SJCRH30 (cell line): ENCODE measurements around the gene PATJ. TPM values are rescaled to one million over a fixed set of nuclear protein-coding genes. Genes with fewer than 3 reads are reported as not detected.
A peak's percentile ranks its signal among the peaks of the same experiment; 100 is the strongest.

ENCODE experiments used
- DNase-seq, 2 experiments: peaks; one replicate each; pipeline ENCODE4 v3.0.0-alpha.2; 2015 to 2020
- H3K27ac ChIP-seq: fragments of 250-450 bp; sonication (Bioruptor Pico); 2 replicates; pipeline ENCODE4 v1.5.1; 2020; ENCODE audit warnings: mild to moderate bottlenecking, moderate library complexity
- H3K27me3 ChIP-seq: fragments of 250-450 bp; sonication (Bioruptor Pico); 2 replicates; pipeline ENCODE4 v1.5.1; 2020; ENCODE audit warnings: mild to moderate bottlenecking, moderate library complexity
- H3K36me3 ChIP-seq: fragments of 250-450 bp; sonication (Bioruptor Pico); 2 replicates; pipeline ENCODE4 v1.5.1; 2020; ENCODE audit warnings: mild to moderate bottlenecking, moderate library complexity
- H3K4me1 ChIP-seq: fragments of 250-450 bp; sonication (Bioruptor Pico); 2 replicates; pipeline ENCODE4 v1.5.1; 2020; ENCODE audit warnings: mild to moderate bottlenecking, moderate library complexity
- H3K4me3 ChIP-seq: fragments of 250-450 bp; sonication (Bioruptor Pico); 2 replicates; pipeline ENCODE4 v1.5.1; 2020; ENCODE audit warnings: mild to moderate bottlenecking, moderate library complexity
- H3K9me3 ChIP-seq: fragments of 250-450 bp; sonication (Bioruptor Pico); replicated peaks from 2 replicates; pipeline ENCODE4 v1.5.1; 2020; ENCODE audit warnings: mild to moderate bottlenecking, moderate library complexity
- total RNA-seq: library from RNA; depleted of rRNA; stranded (reverse); fragments of >200 nt; shearing (Covaris generic); gene quantifications from 2 replicates; pipeline ENCODE4 v1.2.3, GENCODE V29; 2014

Gene PATJ
- total RNA-seq, 1 experiment from 2014 or later: 4.0 TPM

DNA sequence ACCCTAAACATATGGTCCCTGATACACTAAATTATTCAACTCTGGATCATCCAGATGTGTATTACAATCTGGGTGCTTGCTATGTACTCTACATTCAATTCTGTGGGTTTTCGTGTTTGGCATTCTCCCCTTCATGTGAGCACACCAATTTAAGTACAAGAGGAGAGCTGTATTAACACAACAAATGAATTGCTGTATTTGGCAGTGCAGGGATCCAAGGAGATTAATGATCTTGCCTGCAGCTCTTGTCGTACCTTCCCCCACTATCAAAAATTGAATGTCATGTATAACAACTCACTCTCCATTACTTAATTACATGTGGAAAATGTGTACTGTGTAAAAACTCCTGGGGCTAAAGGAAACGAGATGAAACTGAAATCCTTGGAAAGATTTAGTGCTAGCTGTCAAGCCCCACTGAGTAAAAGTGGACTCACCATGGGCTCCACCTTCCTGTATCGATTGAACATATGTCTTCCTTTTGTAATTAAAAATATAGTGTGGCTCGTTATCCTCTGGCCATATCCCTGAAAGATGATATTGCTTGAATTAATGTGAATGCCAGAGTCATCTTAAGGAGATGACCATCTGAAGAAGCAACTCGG is 280.2 kb downstream of the PATJ start:
- Histone ChIP-seq H3K27ac (no peak overlapping the region), H3K9me3 (no peaks in the 10 kb centered on the region), H3K4me1 (peaks cover 8% of the 10 kb centered on the region), H3K36me3 (no peaks in the 10 kb centered on the region), H3K27me3 (no peaks in the 10 kb centered on the region), H3K4me3 (no peak overlapping the region)
- no peak for DNase-seq

DNA sequence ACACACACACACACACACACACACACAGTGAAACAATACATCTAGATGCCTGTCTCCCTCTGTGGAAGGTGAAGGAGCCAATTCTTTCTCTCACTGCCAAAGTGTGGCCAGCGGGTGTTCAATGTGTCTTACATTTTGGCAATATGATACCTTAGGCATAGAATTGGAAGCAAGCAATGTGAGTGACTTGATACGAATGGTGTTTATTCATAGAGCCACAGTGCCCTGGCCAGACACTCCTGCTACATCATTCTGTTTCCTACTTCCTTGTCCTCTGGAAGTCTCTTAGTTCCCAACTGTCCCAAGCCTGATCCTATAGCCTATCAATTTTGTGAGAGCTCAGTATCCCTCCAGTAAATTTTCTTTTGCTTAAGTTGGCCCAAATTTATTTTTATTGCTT is 282.4 kb downstream of the PATJ start:
- H3K9me3 ChIP-seq: peaks cover 3% of the 10 kb centered on the region; the same call in 1 of the 2 replicates
- no peaks in the 10 kb centered on the region for H3K36me3 ChIP-seq
- DNase-seq: peak in 1 of 2 experiments; percentile 17
- H3K27me3 ChIP-seq: no peaks in the 10 kb centered on the region
- no peak overlapping the region for H3K4me3 ChIP-seq
- no peak overlapping the region for H3K27ac ChIP-seq
- peaks cover 8% of the 10 kb centered on the region for H3K4me1 ChIP-seq

DNA sequence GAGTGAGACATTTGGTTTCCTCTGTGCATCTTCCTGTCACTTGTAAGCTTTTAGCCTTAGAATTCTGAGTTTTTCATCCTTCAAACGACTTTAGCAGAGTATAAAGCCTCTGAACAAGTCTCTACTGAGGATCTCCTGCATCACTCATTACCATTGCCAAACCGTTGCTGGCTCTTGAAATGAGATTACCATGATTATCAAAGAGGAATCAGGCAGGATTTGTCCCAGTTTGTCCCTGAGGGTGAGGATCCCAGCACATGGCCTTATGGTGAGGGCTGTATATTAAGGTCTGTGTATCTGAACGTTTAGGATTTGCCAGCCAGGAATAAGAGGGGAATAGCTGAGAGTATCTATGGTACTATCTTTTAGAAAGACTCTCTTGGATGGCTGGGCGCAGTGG is 282.9 kb downstream of the PATJ start:
- peaks cover 3% of the 10 kb centered on the region; the same call in 1 of the 2 replicates for H3K9me3 ChIP-seq
- peaks cover 8% of the 10 kb centered on the region for H3K4me1 ChIP-seq
- no peaks in the 10 kb centered on the region for H3K27me3 ChIP-seq
- no peak overlapping the region for H3K4me3 ChIP-seq
- H3K36me3 ChIP-seq: no peaks in the 10 kb centered on the region
- DNase-seq: no peak
- H3K27ac ChIP-seq: no peak overlapping the region

DNA sequence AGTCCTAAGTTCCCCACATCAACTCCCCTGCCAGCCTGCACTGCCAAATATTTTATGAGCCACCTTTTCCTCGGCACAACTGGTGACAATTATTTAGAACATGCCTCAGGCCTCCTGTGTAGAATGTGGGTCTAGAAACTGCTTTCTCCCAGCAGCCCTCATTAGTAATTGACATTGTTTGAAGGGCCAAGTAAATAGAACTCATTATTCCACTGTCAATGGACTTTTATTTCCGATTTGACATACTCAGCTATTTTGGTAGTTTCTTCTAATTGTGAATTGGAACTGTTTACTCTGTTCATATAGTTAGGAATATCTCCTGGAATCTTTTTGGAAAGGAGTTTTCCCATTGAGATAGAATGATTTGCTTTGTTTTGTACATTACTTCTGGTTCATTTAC is 283.6 kb downstream of the PATJ start:
- H3K27ac ChIP-seq: no peak overlapping the region

DNA sequence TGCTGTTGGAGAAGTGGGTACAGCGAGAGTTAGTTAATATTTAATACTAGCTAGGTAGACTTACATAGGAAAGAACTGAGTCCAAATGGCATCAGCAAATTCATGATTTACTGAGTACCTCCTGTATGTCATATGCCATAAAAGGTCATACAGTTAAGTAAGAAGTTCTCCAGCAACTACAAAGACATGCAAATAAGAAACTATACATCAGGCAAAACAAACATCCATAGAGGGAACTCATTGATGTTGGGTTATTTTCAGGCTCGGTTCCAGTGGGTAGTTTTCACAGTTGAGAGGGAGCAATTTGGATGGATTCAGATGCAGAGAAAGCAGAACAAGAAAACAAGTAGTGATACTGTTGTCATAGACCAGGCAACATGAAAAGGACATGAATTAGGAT is 287.4 kb downstream of the PATJ start:
- no peak for DNase-seq
- Histone ChIP-seq H3K9me3 (peaks cover 3% of the 10 kb centered on the region; the same call in 1 of the 2 replicates), H3K4me1 (peaks cover 8% of the 10 kb centered on the region), H3K27ac (no peak overlapping the region), H3K36me3 (no peaks in the 10 kb centered on the region), H3K4me3 (no peak overlapping the region), H3K27me3 (no peaks in the 10 kb centered on the region)

More for the DNA sequence above, 283.6 kb downstream of the PATJ start:
- no peaks in the 10 kb centered on the region for H3K36me3 ChIP-seq
- no peak overlapping the region for H3K4me3 ChIP-seq
- H3K27me3 ChIP-seq: no peaks in the 10 kb centered on the region
- peaks cover 3% of the 10 kb centered on the region; the same call in 1 of the 2 replicates for H3K9me3 ChIP-seq
- peaks cover 8% of the 10 kb centered on the region for H3K4me1 ChIP-seq
- no peak for DNase-seq

DNA sequence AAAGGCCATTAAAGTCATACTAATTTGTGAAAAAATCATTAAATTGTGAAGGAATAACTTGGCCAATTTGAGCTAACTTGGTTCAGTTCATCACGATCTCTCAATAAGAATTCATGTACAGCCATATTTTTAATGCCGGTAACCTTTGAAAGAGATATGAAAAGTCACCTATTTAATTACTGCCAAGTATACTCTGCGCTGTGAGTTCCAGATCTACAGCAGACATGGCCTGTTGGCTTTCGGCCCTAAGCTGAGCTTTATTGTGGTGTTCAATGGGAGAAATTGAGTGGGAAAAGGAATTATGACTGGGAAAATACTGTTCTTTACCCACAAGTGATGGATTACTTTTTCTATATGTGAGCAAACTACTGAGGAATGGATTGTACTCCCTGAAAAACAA is 292.5 kb downstream of the PATJ start:
- no peak for DNase-seq
- Histone ChIP-seq H3K27ac (no peak overlapping the region), H3K4me1 (no peaks in the 10 kb centered on the region), H3K4me3 (no peak overlapping the region), H3K27me3 (no peaks in the 10 kb centered on the region), H3K36me3 (no peaks in the 10 kb centered on the region), H3K9me3 (no peaks in the 10 kb centered on the region)

DNA sequence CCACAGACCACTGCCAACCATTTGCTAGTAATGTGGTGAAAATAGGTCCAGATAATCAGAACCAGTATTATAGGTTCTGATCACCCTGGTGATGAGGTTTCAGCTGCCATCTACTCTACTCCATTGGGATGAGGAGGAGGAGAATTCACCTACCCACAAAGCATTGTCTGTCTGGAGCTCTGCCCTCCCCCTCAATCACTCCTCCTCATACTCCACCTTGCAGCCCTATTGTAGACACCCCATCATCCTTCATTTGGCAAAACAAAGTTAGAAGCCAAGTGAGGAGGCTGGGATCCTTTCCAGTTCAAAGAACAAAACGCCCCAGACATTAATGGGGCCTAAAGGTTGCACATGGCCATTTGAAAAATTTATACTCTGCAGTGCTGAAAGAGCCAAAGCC is 295.0 kb downstream of the PATJ start:
- H3K27ac ChIP-seq: no peak overlapping the region
- no peaks in the 10 kb centered on the region for H3K4me1 ChIP-seq
- no peaks in the 10 kb centered on the region for H3K36me3 ChIP-seq
- DNase-seq: no peak
- H3K27me3 ChIP-seq: no peaks in the 10 kb centered on the region
- no peaks in the 10 kb centered on the region for H3K9me3 ChIP-seq
- H3K4me3 ChIP-seq: no peak overlapping the region

DNA sequence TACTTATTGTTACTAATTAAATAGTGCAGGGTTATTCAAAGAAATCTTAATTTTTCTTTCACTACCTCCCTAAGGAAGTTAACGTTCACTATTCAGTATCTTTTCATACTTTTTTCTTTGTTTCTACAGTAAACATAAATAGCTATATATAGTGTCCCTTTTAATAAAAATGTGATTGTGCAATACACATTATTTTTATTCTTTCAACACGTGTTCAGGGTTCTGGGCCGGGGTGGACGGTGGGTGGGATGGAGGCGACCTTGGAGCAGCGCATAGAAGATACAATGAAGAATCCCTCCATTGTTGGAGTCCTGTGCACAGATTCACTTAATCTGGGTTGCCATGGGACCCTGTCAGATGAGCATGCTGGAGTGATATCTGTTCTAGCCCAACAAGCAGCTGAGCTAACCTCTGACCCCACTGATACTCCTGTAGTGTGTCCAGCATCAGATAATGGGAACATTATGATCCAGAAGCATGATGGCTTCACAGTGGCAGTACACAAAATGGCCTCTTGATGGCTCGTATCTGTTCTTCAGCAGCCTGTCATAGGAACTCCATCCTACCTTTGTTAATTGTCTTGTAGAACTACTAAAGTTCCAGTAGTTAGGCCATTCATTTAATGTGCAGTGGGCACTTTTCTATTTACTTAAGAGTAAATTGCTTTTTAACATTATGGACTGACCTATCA is 296.5 kb downstream of the PATJ start:
- Histone ChIP-seq H3K27me3 (no peaks in the 10 kb centered on the region), H3K9me3 (no peaks in the 10 kb centered on the region), H3K4me3 (no peak overlapping the region), H3K36me3 (no peaks in the 10 kb centered on the region), H3K27ac (no peak overlapping the region), H3K4me1 (no peaks in the 10 kb centered on the region)
- DNase-seq: no peak

DNA sequence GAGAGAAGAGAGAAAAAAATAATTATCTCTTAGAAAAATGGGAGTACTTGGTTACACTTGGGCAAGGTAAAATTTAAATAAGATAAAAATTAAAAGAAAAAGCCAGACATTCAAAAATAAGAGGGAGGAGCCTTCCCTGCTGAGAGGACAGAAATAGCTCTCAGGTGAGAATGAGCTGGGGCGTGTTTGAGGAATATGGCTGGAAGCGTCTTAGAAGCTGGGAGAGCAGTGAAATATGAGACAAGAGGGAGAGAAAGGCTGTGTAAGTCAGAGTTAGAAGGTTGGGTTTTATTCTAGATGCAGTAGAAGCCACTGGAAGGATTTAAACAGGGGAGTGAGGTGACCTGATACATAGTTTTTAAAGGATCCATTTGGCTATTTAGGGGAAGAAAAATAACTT is 298.2 kb downstream of the PATJ start:
- no peaks in the 10 kb centered on the region for H3K27me3 ChIP-seq
- H3K27ac ChIP-seq: no peak overlapping the region
- H3K36me3 ChIP-seq: no peaks in the 10 kb centered on the region
- H3K4me1 ChIP-seq: peaks cover 3% of the 10 kb centered on the region
- no peak for DNase-seq
- no peaks in the 10 kb centered on the region for H3K9me3 ChIP-seq
- H3K4me3 ChIP-seq: no peak overlapping the region

DNA sequence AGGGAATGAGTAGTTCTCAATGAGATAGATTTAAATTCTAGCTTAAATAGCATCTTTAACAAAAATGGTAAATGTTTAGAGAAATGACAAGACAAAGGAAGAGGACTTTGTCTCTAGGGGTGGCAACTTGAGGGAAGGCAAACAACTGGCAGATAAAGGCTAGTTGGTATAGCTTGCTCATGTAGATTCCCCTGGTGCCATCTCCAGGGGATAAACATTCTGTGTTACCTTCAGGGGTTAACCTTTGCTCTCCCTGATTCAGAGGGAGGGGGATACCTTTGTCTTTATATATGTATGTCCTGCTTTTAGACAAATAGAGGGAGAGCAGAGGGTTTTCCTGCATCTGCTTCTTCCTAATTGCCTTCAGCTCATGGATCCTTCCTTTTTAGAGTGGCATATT is 298.7 kb downstream of the PATJ start:
- Histone ChIP-seq H3K4me3 (no peak overlapping the region), H3K9me3 (no peaks in the 10 kb centered on the region), H3K27me3 (no peaks in the 10 kb centered on the region), H3K36me3 (no peaks in the 10 kb centered on the region), H3K27ac (no peak overlapping the region), H3K4me1 (peaks cover 7% of the 10 kb centered on the region)
- DNase-seq: no peak

DNA sequence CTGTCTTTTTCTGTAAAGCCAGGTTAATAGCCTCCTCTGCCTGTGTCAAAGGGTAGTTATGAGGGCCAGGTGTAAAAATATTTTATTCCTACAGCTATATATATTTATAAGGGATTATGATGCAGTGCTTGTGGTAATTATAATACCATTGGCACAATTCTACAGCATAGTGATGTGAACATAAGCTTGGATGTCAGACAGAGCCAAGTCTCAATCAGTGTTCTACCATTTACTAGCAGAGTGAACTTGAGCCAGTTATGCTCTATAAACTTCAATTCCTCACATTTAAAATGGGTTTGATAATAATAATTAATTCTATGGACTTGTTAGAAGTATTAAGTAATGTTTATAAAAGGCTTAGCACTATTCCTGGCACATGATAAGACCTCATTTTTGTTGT is 300.9 kb downstream of the PATJ start:
- no peaks in the 10 kb centered on the region for H3K9me3 ChIP-seq
- no peak for DNase-seq

DNA sequence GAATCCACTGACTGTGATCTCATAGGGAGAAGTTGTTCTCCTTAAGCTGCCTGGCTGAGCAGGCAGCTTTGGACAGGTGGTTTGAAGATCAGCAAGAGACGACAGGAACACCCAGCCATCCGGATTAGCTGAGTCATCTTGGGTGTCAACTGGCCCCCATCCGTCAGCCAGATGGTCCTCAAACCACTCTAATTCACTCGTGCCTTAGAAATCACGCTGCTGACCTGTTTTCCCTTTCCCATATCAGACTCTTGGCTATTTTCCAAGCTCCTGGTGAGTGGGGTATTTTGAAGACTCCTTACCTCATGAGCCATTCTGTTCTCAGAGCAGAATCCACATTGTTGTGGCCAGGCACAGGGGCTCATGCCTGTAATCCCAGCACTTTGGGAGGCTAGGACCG is 303.3 kb downstream of the PATJ start:
- H3K4me1 ChIP-seq: peaks cover 21% of the 10 kb centered on the region
- DNase-seq: peak; percentile 92 to 95
- peak overlapping the region; percentile 59 for H3K27ac ChIP-seq
- no peaks in the 10 kb centered on the region for H3K27me3 ChIP-seq
- H3K9me3 ChIP-seq: no peaks in the 10 kb centered on the region
- H3K36me3 ChIP-seq: no peaks in the 10 kb centered on the region
- no peak overlapping the region for H3K4me3 ChIP-seq

More for the DNA sequence above, 300.9 kb downstream of the PATJ start:
- Histone ChIP-seq H3K27ac (no peak overlapping the region), H3K36me3 (no peaks in the 10 kb centered on the region), H3K27me3 (no peaks in the 10 kb centered on the region), H3K4me3 (no peak overlapping the region), H3K4me1 (peaks cover 21% of the 10 kb centered on the region)

DNA sequence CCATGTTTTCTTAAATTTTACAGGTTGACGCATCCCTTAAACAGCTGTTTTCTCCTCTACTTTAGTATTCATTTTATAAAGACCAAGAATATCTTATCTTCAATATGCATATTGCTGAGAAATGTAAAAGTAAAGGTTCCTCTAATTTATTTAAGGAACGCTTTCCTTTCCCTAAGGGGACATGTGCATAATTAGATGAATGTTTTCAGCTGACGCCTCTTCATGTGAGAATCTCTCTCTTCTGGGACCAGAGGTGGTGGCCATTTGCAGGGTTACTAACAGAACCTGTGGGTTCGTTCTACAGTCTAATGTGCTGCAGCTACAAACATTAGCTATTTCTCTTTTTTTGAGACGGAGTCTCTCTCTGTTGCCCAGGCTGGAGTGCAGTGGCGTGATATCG is 304.6 kb downstream of the PATJ start:
- Histone ChIP-seq H3K4me3 (no peak overlapping the region), H3K4me1 (peaks cover 21% of the 10 kb centered on the region), H3K9me3 (no peaks in the 10 kb centered on the region), H3K27me3 (no peaks in the 10 kb centered on the region), H3K36me3 (no peaks in the 10 kb centered on the region), H3K27ac (no peak overlapping the region)
- no peak for DNase-seq

DNA sequence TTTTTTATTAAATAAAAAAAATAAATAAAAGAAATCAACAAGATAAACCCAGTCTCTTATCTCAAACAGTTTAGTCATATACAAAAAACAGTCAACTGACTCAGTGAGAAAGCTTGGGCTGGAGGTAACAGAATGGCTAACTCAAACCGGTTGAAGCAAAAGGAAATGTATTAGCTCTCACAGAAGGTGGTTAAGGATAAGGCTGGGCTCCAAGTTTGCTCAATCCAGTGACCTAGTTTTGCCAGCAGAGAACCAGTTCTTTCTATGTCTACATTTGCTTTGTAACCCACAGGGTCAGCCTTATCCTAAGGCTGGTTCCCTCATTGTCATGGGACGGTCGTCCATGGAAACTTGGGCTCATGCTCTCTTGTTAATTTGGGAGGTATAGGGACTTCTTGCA is 307.9 kb downstream of the PATJ start:
- no peaks in the 10 kb centered on the region for H3K36me3 ChIP-seq
- H3K9me3 ChIP-seq: no peaks in the 10 kb centered on the region
- DNase-seq: no peak
- no peak overlapping the region for H3K27ac ChIP-seq
- H3K27me3 ChIP-seq: no peaks in the 10 kb centered on the region
- no peak overlapping the region for H3K4me3 ChIP-seq
- H3K4me1 ChIP-seq: peaks cover 20% of the 10 kb centered on the region

DNA sequence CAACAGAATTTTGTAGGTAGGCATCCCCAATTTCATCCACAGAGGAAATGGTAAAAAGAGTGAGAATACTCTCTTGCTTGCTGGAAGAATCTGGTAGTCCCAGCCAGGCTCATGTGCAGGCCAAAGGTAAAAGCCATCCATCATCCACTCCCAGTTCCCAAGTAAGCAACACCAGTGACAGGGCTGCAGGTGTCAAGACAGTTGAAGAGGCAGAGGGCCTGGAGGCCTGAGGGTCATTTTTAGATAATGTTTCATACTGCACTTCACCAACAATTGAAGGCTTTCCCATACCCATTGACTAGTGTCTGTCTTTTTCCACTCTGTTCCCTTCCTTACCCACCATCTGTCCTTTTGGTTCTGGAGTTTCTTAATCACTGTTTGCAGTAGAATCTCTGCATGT is 310.7 kb downstream of the PATJ start:
- Histone ChIP-seq H3K9me3 (no peaks in the 10 kb centered on the region), H3K4me1 (peaks cover 8% of the 10 kb centered on the region), H3K27ac (no peak overlapping the region), H3K36me3 (no peaks in the 10 kb centered on the region), H3K4me3 (no peak overlapping the region), H3K27me3 (no peaks in the 10 kb centered on the region)
- DNase-seq: no peak

DNA sequence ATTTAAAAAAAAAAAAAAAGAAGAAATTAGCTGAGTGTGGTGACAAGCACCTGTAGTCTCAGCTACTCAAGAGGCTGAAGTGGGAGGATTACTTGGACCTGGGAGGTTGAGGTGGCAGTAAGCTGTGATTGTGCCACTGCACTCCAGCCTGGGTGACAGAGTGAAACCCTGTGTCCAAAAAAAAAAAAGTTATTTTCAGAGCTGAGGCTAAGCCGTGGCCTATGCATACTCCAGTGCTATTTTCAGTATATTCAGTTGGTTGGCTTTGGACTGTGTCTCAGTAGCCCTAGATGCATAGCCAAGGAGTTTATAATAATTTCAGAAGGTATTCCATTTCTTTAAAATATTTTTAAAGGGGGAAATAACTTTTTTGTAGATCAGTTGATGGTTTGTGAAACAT is 311.9 kb downstream of the PATJ start:
- Histone ChIP-seq H3K9me3 (no peaks in the 10 kb centered on the region), H3K4me3 (no peak overlapping the region), H3K27me3 (no peaks in the 10 kb centered on the region), H3K4me1 (peaks cover 8% of the 10 kb centered on the region), H3K36me3 (no peaks in the 10 kb centered on the region), H3K27ac (no peak overlapping the region)
- no peak for DNase-seq
